Adrenal gland (tissue), 12 donors: ENCODE results near the gene CEL. TPM values are rescaled to one million over a fixed set of nuclear protein-coding genes. Genes with fewer than 3 reads are reported as not detected.

ENCODE experiments used
- DNase-seq, 7 donors: peaks; one replicate each; pipeline ENCODE4 v3.0.0-alpha.2; 2019 to 2020
- H3K27ac ChIP-seq, 5 donors: fragments of 200-600 bp; sonication (generic) in 4 of 5; 1 replicate in 3 of 5; 2 replicates in 2 of 5; pipeline versions ENCODE4 v1.5.1 to v1.8.0; 2016 to 2020; ENCODE audit warnings: mild to moderate bottlenecking in 1 of 5
- H3K27me3 ChIP-seq: fragments of 200-600 bp; 2 replicates; pipeline ENCODE4 v1.8.0; 2021
- H3K36me3 ChIP-seq, 2 donors: fragments of 200-600 bp; replicated peaks in 1 of 2; 1 replicate in 1 of 2; 2 replicates in 1 of 2; pipeline versions ENCODE4 v1.5.1 to v1.8.0; 2018 to 2022
- H3K4me1 ChIP-seq, 2 donors: fragments of 200-600 bp; replicated peaks in 1 of 2; 1 replicate in 1 of 2; 2 replicates in 1 of 2; pipeline versions ENCODE4 v1.5.1 to v1.8.0; 2018 to 2021
- H3K4me3 ChIP-seq, 4 donors: fragments of 200-600 bp; sonication (generic) in 3 of 4; one replicate each; pipeline ENCODE4 v1.5.1; 2016 to 2018
- H3K9me3 ChIP-seq, 3 donors: fragments of 200-600 bp; sonication (generic) in 1 of 3; replicated peaks in 1 of 3; 1 replicate in 2 of 3; 2 replicates in 1 of 3; pipeline versions ENCODE4 v1.5.1 to v1.8.0; 2016 to 2021
- CTCF ChIP-seq, 6 experiments: fragments of 450-650 bp in 4 of 6; fragments of 200-600 bp in 2 of 6; sonication (generic) in 1 of 6; IDR thresholded peaks; 1 replicate in 5 of 6; 2 replicates in 1 of 6; pipeline versions ENCODE4 v1.5.1 to v1.8.0; 2016 to 2021; ENCODE audit warnings: antibody characterized with exemption in 6 of 6, mild to moderate bottlenecking in 2 of 6, moderate library complexity in 1 of 6
- POLR2A ChIP-seq, 2 donors: fragments of 450-650 bp; IDR thresholded peaks; one replicate each; pipeline ENCODE4 v1.6.1; 2017; ENCODE audit warnings: antibody characterized with exemption in 2 of 2, mild to moderate bottlenecking in 2 of 2, moderate library complexity in 1 of 2
- WGBS, 4 donors: extraction: QIAGEN DNeasy Blood & Tissue Kit in 2 of 4; methylation state at CpG; one replicate each; pipeline versions ENCODE4 v1.1.5 to v1.1.7; 2013 to 2017; 5-methylcytosine and 5-hydroxymethylcytosine counted together
- intact Hi-C, 2 donors: fragments of 100-400 bp; cut with DNase I; formaldehyde crosslinking; loops; one replicate each; pipeline versions ENCODE4 v1.14.1 to v1.15.0; 2022 to 2023
- polyA plus RNA-seq, 3 donors: library from polyadenylated mRNA; stranded (reverse); fragments of 200-250 nt in 2 of 3; fragments of 350-450 nt in 1 of 3; fragmentation: Illumina TruSeq in 1 of 3; extraction: RNeasy Lipid Tissue Mini Kit (QIAGEN cat#74804) in 1 of 3; gene quantifications; one replicate each; pipeline ENCODE4 v1.2.3, GENCODE V29; 2013 to 2014
- total RNA-seq, 9 donors: library from RNA; depleted of rRNA in 4 of 9; stranded (reverse); fragments of >200 nt in 4 of 9; fragments of 120-200 nt in 1 of 9; fragmentation: NEBNext Ultra II Directional in 1 of 9; extraction: Animal tissue kit (Norgen Biotek cat#: 25700) in 1 of 9; gene quantifications; one replicate each; pipeline versions ENCODE4 v1.1.0 to v1.2.4, GENCODE V29; 2013 to 2023
- donor health status: healthy with polysubstance abuse.
- donor health status: Bipolar disorder and iron deficiency.
- donor health status: DM: yes; HTN: yes; CAD: no.
- donor health status: DM: no; HTN: no; CAD: no.
- donor health status: DM: no; HTN: no; CAD: no.
- donor health status: DM: yes; HTN: yes; CAD: no.

CEL gene
- total and polyA plus RNA-seq, 12 donors: 0.27 to 6.1 (median 2.1) TPM; not detected in 1

GRCh38 chr9:133064241-133065069 is 2.7 kb downstream of the CEL start:
- H3K4me3 ChIP-seq: no peak overlapping the region
- TF ChIP-seq POLR2A (IDR thresholded peaks at IDR 0.05) (no peak), CTCF (IDR thresholded peaks at IDR 0.05) (no peak)
- H3K27me3 ChIP-seq: no peaks in the 10 kb centered on the region
- H3K36me3 ChIP-seq: no peaks in the 10 kb centered on the region
- DNase-seq: no peak
- 88 to 96% (median 95%) methylated on average over 15 to 30 of the region's 30 CpGs for WGBS, 4 donors
- H3K27ac ChIP-seq: no peak overlapping the region
- peaks cover 0 to 6% of the 10 kb centered on the region in 2 donors for H3K4me1 ChIP-seq
- intact Hi-C loops: no loop called here
- H3K9me3 ChIP-seq: no peaks in the 10 kb centered on the region

- Histone ChIP-seq H3K27me3 (no peaks in the 10 kb centered on the region), H3K4me3 (no peak overlapping the region), H3K27ac (no peak overlapping the region), H3K4me1 (peaks cover 0 to 6% of the 10 kb centered on the region in 2 donors), H3K9me3 (no peaks in the 10 kb centered on the region), H3K36me3 (no peaks in the 10 kb centered on the region)
- TF ChIP-seq POLR2A (IDR thresholded peaks at IDR 0.05) (no peak), CTCF (IDR thresholded peaks at IDR 0.05) (no peak)
- WGBS, 4 donors: 93 to 100% (median 95%) methylated on average over 4 to 17 of the region's 17 CpGs
- no peak for DNase-seq
- intact Hi-C loops: no loop called here
These were observed 3.2 kb downstream of the CEL start for GRCh38 chr9:133065070-133065388.

- H3K4me1 ChIP-seq: peaks cover 0 to 2% of the 10 kb centered on the region in 2 donors
- no peaks in the 10 kb centered on the region for H3K36me3 ChIP-seq
- intact Hi-C loops: no loop called here
- WGBS, 4 donors: 91 to 95% (median 95%) methylated on average over 16 to 25 of the region's 25 CpGs
- DNase-seq: no peak
- H3K4me3 ChIP-seq: no peak overlapping the region
- H3K27ac ChIP-seq: no peak overlapping the region
- TF ChIP-seq CTCF (IDR thresholded peaks at IDR 0.05) (no peak), POLR2A (IDR thresholded peaks at IDR 0.05) (no peak)
- no peaks in the 10 kb centered on the region for H3K9me3 ChIP-seq
- no peaks in the 10 kb centered on the region for H3K27me3 ChIP-seq
These were observed 4.6 kb downstream of the CEL start for GRCh38 chr9:133066181-133066983.

- no peak overlapping the region for H3K27ac ChIP-seq
- no peaks in the 10 kb centered on the region for H3K9me3 ChIP-seq
- H3K4me1 ChIP-seq: no peaks in the 10 kb centered on the region
- H3K27me3 ChIP-seq: no peaks in the 10 kb centered on the region
- no peak overlapping the region for H3K4me3 ChIP-seq
- H3K36me3 ChIP-seq: no peaks in the 10 kb centered on the region
- WGBS, 4 donors: 91 to 98% (median 93%) methylated on average over 10 to 11 of the region's 11 CpGs
- no peak for TF ChIP-seq POLR2A (IDR thresholded peaks at IDR 0.05)
- TF ChIP-seq CTCF (IDR thresholded peaks at IDR 0.05): no peak
- intact Hi-C loops: no loop called here
- DNase-seq: no peak
These were observed 5.2 kb downstream of the CEL start for GRCh38 chr9:133067006-133067405.
